ENCODE results near the gene PGC.

The PGC gene

DNA sequence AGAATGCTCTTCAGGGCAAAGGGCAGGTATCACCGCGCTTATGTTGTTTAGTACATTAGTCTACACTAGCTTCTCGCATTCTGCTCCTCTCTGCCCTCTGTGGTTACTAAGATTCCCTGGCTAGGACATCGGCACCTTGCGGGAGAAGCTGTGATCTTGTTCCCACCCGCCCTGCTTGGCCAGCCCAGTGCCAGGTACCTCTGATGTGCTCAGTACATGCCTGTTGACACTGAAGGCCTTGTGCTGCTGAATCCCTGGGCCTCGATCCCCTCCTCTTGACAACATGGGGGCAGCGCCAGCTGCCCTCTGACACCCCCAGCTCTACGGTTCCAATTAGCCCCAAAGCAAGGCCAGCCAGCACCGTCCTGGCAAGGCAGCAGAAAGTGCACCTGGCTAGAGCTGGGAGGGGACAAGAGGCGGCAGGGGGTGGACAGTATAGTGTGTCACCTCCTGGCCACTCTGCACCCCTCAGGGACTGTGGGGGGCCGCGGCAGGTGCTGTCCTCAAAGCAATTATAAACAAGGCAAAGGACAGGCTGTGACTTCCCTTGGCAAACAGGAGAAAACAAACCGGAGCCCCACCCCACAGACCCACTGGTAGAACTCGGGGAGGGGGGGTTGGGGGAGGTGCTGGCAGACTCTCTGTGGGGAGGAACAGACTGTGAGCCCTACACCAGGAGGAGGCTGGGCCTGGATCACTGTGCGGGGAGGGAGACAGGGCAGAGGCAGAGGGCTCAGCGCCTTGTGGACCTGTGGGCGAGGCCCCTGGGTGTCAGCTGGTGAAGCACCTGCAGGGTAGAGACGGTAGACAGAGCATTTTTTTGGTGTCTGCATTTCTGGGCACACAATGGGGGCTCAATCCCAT lies 18.9 kb downstream of the PGC start:
- peak; percentile 28 for DNase-seq

DNA sequence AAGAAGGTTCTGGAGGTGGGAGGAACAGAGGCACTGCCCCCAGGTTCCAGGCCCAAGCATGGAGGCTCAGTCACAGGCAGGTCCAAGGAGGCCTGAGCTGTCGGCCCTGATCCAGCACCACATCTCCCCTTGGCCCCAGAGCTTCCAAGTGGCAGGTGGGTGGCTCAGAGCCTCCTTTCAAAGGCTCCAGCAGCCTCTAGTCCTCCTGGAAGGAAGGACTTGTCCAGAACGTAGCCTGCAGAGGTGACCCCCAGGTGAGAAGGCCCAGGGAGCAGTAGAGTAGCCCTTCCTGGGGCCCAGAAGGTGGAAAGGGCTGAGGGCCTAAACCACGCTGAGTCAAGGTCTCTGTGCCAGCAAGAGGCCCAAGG lies 19.5 kb downstream of the PGC start:
- DNase-seq, result no peak

DNA sequence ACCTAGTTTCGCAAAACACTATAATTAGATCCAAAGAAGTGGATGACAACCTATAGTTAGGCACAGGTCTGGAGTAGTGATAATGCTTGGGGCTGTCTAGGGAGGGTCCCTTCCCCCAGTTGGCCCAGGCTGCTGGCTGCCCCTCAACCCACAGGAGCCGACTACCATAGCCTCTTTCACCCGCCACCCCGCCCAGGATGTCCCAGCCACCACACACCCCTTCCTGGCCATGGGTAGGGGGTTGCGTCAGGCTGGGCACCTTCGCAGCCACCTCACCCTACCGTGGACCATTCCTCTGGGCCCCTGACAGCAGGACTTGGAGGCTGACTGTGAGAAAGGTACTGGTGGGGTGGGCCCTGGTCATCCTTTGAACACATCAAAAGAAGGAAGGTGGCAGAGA lies 20.3 kb downstream of the PGC start:
- no peak for DNase-seq

DNA sequence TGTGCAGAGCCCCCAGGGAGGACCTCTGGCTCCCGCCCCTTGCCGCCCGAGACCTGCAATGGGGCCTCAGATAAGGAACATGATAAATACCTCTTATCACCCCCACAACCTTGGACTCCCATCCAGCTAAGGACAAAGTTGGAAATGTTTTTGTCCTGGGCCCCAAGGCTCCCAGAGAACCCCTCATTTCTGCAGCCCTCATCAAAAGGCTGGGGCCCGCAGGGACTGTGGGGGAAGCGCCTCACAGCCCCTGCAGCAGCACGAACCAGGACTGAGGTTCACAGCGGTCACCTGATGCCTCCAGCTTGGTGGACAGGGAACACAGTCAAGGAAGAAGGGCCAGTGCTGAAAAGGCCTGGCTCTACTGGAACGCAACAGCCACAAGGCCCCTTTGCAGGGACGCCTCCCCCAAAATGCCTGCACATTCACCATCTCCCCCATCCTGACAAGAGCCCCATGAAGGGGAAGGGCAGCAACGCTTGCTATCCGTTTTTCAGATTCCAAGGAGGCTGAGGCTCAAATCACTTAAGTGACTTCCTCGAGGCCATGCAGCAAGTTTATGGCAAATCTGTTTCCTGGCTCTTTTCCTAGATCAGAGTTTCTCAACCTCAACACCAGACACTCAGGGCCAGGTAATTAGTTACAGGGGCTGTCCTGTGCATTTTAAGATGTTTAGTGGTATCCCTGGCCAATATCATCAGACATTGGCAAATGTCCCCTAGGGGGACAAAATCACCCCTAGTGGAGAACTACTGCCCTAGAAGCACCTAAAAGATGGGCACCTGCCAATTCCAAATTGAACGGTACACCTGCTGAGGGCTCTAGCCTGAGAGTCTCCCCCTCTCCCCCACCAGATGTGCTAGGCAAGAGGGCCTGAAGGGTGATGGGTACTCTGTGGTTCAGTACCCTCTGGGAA lies 22.4 kb downstream of the PGC start:
- no peak for DNase-seq

DNA sequence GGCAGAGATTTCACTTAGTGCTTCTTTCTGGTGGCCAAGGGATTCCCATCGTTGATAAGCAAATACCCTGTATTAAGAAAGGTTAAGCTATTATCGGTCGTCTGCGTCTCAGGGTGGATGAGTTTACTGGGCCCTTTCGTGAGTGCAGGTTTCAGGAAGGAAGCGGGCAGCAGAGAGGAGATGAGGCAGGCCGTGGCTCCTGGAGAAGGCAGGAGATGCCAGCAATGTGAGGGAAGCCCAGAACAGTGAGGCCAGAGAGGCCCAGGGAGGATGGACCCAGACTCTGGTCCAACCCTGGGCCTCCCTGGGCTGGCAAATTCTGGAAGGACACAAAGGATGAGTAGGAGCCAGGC lies 23.0 kb downstream of the PGC start:
- no peak for DNase-seq

DNA sequence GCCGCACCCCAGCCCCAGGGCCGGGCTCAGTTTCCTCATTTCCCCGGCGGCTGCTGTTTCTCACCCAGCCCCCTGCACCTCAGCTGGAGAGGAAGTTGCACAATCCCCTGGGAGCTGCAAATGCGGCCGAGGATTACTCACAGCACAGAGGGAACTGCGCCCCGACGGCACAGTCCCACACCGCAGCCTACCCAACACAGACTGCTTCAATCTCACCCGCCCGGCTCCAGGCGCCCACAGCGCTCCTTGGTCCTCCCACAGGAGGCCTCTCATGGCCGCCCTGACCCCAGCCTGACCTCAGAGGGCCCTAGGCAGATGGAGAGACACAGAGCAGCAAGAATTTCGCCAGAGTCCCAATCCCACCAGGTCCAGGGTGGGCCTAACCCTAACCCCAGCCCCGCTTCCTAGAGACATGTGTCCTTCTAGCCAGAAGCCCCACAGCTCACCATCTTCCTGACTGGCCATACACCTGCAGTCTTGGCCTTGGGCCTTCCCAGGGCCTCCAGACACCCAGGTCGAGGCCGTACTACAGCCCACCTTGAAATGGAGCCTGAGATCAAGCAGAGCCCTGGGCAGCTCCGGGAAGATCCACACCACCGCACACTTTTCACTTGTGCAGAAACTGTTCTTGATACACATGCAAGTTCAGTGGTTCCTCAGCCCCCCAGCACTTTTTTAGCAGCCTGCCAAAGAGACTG lies 23.5 kb downstream of the PGC start:
- peak; percentile 83 for DNase-seq

DNA sequence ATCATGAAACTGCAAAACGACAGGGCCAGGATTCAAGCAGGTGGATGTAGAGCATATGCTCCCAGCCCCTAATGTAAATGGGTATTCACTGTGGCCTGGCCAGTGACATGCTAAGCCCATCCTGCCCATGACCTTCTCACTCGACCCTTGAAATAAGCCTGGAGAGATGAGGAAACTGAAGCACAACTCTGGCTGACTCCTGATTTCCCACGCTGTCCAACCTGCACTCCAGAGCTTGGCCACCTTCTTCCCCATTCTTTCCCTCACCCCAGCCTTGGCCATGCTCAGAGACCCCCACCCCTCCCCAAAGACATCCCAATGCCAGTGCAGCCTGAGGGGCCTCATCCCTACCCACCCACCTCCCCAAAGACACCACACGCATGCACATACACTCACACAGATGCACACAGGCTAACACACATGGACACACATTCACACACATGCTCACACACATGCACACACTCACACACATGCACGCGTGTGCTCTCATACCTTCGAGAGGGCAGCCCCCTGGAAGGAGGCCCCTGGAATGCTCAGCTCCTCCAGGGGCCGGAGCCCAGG lies 24.1 kb downstream of the PGC start:
- DNase-seq, result no peak

DNA sequence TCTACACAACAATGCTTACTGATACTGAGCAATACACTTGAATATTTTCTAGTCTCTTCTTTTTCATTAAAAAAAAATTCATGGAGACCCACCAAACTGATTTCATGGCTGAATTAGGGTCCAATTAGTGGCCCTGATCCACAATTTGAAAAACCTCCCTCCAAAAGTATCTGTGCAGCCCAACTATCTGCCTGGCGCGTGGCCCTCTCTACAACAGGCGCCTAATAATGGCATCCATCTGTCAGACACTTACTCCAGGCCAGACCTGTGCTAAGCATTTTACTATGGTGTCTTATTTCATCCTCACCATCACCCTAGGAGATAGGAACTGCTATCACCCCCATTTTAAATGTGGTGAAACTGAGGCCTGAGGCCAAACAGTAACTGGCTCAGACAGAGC lies 25.8 kb downstream of the PGC start:
- no peak for DNase-seq

DNA sequence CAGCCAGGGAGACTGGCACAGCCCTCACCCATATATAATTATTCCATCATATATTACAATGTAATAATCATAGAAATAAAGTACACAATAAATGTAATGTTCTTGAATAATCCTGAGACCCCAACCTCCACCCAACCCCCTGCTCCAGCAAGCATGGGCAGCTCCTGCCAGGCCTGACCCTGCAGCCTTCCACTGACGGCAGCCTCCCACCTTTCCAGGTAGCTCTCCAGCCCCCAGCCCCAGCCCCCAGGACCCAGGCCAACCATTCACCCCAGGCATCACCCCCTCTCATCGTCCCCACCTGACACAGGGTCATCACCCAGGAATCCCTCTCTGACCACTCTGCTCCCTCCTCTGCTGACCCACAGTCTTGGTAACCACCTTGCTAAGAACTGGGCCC lies 26.4 kb downstream of the PGC start:
- no peak for DNase-seq

DNA sequence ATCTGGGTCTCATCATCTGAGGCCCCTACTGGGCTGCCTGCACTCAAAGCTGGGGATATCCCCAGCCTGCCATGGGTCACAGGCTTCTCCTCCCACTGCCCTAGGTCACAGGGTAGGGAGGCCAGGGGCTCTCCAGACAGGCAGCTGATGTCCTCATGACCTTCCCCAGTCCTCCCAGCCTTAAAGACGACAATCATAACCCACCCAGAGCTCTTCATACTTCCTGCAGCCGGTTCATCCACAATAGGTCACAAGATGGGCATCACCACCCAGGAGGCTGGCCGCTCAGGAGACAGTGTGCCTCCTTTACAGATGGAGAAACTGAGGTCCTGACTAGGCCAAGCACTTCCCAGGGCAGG lies 27.0 kb downstream of the PGC start:
- DNase-seq, result no peak

DNA sequence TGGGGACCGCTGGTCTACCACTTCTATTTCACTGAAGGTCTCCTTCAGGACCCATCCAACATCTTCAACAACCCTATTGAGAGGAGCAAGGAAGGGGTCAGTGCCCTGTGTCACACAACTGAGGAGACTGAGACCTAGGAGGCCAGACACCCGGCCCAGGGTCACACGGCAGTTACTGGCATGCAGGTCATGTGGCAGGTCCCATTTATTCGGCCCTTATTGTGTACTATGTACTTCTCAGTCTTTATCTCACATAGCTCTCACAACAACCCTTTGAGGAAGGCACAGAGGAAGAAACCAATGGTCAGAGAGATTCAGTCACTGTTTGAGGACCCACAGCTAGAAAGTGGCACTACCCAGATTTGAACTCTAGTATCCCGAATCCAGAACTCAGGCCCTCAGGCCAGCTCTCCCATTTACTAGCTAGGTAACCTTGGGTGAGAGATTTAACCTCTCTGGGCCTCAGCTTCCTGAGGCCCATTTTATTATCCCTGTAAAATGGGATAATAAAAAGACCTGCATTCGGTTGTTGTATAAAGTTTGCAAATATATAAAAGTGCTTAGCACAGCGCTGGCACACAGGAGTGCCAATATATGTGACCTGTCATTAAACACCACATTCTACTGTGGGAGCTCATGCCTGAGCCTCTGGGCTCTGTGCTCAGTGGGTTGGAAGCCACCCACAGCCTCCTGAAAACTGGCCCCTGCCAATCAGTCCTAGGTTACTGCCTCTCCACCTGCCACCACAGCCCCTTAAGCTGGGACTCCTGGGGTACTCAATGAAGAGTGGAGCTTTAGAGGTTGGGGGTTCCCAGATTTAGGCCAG lies 27.5 kb downstream of the PGC start:
- DNase-seq, result no peak

DNA sequence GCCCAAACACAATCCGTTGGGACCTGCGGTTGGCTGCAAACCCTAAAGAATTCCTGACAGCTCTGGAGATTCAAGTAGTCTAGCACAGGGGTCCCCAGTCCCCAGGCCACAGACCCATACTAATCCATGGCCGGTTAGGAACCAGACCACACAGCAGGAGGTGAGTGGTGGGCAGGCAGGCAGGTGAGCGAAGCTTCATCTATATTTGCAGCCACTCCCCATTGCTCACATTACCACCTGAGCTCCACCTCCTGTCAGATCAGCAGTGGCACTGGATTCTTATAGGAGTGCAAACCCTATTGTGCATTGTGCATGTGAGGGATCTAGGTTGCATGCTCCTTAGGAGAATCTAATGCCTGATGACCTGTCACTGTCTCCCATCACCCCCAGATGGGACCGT lies 28.4 kb downstream of the PGC start:
- no peak for DNase-seq

DNA sequence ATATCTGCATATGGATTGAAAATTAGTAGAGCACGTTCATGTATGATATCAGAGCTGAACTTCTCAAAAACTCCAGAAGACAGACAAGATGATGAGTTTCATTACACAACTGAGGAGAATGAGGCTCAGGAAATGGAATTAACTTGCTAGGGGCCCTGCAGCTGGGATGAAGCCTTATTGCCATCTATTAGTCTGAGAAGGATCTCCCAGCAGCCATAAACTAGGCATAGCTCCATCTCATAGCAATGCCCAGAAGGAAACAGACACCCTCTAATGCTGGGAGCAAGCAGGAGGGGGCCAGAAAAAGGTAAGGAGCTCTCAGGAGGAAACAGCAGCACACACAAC lies 29.8 kb downstream of the PGC start:
- no peak for DNase-seq

DNA sequence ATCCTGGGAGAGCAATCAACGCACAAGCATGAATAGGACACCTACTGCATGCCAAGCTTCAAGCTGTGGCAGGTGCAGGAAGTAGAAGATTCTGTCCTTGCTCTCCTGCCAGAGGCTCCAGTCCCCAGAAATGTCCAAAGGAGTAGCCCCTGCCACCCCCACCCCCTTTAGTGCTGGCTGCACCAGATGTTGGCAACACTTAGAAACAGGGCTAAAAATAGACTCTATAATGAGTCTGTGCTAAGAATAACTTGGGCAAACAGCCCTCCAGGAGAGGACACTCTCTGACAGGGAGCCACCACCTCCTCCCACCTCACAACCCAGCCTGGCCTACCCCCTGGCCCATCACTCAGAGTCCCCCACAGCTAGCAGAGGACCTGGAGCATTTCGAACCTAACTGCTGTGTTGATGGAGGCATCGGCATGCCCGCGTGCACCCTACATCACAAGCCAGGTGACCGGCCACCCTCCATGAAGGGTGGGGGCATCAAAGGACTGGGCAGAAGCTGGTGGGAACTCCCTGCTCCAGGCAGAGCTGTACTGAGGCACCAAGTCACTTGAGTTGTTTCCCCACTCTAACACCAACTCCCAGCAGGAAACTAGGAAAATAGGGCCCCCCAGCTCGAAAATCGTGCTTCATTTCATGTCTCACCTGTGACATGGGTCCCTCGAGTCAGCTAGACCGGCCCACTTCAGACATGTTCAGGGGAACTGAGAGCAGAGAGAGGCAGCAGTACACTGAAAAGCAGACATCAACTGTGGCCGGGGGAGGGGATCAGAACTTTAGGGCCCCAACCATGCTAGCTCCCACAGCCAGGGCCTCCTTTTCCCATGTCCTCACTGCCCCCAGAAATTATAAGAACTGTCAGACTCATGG lies 30.4 kb downstream of the PGC start:
- no peak for DNase-seq

DNA sequence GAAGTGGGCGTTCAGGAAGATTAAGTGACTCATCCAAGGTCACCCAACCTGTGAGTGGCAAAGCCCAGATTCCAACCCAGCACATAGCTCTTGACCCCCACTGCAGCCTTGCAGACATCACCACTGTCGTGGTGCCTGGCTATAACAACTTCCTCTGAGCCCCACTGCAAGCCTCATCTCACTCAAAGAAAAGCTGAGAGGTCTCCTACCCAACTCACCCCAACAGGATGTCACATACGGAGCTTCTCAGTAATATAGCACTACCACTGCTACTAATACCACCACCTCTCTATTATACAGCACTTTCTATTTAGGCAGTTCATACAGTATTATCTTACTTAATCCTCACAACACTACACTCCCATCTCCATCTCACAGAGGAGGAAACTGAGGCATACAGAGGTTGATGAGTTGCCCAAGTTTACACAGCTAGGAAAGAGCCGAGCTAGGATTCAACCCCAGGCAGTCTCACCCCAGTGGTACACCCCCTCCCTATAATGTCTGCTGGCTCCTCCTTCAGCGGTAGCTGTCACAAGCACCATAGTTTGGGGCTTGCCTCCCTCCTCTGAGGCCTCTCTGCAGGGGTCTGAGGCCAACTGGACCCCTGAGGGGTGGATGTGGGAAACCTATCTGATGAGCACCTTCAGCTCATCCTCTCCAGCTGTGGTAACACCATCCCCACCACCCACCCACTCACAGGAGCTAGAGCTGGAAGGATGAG lies 31.2 kb downstream of the PGC start:
- DNase-seq, result no peak

DNA sequence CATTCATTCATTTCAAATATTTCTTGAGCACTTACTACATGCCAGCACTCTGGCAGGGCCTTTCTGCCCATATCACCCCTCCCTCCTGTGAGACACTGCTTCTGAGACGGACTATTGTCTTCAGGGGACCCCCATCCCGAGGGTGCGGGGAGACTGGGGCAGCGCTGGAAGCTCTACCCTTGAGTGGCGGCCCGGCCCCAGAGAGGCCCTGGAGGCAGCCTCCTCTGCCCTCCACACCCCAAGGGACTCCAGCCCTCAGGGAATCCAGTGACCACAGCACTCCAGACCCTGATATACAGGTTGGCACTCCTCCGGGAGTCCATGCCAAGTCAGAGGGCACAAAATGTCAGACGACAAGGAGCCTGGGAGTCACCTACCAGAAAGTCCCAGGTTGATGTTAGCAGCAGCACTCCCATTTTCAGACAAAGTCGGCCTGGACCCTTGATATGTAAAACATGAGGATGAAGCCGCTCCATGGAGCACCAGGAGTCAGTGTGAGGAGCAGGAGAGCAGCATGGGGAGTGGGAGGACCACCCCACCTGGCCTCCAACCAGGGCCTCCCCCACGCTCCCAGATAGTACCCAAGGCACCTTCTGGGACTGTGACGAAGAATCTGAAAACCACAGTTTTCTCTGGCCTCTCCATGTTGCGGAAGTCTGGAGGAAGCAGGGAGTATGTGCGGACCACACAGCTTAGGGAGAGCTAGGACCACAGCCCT lies 32.5 kb downstream of the PGC start:
- no peak for DNase-seq

DNA sequence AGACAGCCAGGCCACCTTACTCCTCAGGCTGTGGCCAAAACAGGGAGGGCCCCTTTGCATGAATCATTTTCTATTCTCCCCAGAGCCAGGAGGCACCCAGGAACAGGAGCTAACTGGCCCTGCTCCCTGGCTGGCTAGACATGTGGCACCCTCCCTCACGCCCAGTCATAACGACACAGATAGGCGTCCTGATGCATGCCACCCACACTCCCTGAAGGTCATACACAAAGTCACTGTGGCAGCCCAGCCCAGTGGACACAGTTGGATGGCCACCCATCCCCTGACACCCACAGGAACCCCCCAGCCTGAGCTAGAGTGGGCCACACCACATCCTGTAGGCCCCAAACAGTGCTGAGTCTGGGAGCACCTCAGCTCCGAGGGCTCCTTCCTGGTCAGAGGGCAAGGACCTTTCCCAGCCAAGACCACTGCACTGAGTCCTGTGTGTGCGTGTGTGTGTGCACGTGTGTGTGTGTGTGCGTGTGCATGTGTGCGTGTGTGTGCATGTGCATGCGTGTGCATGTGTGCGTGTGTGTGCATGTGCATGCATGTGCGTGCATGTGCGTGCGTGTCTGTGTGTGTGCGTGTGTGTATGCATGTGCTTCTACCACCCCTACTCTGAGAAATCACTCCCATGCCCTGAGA lies 33.4 kb downstream of the PGC start:
- DNase-seq, result no peak

DNA sequence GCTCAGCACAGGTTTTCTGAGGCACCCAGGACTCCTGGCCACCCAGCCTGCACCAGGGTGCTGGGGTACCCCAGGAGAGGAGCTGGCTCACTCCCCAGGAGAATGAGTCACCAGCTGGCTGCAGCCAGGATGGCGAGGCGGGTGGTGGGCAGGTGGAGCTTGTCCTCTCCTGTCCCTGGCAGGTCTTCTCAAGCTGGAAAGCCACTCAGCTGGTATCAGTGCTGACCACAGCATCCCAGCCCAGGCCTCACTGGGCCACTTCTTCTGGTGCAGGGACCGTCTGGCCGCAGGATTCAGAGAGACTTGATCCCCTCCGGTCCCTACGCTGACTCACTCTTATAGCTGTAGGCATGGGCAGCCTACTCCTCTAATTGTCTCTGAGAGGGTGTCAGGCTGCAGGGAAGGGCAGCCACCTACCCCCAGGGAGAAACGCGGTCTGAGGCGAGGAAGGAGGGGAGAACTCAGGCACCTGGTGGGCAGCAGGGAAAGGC lies 34.0 kb downstream of the PGC start:
- DNase-seq, result no peak

DNA sequence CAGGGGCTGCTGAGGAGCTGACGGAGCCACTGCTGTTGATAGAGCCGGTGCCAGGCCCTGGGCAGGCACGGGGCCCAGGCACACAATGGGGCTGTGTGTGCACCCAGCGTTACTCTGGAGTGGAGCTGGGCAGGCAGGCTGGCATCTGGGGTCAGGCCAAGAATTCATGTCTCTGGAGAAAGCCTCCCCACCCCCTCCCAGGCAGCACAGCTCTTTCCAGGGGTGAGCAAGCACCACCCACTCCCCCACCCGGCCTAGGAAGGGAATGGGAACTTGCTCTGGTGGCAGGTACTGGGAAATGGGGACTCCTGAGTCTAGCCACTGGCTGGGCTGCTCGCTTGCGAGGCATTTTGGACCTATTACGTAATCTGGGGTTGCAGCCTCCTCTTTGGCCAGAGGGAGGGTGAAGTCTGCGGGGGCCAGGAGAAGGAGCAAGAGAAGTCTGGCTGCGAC lies 34.5 kb downstream of the PGC start:
- DNase-seq, result no peak

Data from CD4-positive, alpha-beta T cell treated with Interferon gamma for 1 hour (primary cell).